ENCODE data around the gene SIKE1.
"Not testable (repeated sequence)": the region's sequence is repeated elsewhere in the genome, so short reads cannot be mapped to it uniquely, and the experiment has no call there.

The SIKE1 gene

DNA sequence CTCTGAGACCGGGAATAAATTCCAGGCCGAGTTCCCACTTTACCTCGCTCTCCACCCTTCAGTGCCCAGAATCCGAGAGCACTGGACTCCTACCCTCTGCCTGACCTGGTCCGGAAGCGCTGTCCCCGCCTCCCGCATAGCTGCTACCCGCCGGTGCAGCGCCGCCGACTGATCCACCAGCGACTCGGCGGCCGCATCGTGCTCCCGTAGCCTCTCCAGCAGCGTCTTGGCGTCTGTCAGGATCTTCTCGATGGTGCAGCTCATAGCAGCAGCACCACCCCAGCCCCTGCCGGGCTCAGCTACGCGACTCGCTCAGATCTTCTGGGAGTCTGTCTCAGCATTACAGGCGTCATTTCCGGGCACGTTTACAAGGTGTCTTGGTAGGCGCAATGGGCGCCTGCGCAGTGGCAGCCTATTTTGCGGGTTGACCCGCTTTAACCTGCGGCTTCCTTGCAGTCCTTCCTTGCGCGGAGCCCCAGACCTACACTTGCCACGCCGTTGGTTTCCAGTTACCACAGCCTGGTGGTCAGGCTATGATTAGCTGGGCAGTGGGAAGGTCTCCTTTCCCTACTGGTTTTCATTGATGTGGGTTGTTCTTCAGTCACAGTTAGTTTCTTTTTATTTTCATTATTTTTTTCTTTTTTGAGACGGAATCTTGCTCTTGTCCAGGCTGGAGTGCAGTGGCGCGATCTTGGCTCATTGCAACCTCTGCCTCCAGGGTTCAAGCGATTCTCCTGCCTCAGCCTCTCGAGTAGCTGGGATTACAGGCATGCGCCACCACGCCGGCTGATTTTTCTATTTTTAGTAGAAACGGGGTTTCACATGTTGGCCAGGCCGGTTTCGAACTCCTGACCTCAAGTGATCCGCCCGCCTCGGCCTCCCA lies at the start of gene SIKE1:
Gene SIKE1 (minus strand): TSS at position 342 of the 883 bp plus-strand sequence. CDS start 78 bp downstream, at position 264.
- H3K9me3 Mint-ChIP-seq = no peaks in the 10 kb centered on the region
- peak within 1 kb of the TSS; percentile 100 for H3K4me3 Mint-ChIP-seq
- DNase-seq (ENCODE audit: low spot score in 2 of 2) (peak; percentile 79 to 87), ATAC-seq (ENCODE audit: low read depth) (peak; percentile 99)
- H3K4me1 Mint-ChIP-seq = peaks cover 6% of the 10 kb centered on the region
- H3K27me3 Mint-ChIP-seq = no peaks in the 10 kb centered on the region
- H3K36me3 Mint-ChIP-seq = peaks cover 15% of the 10 kb centered on the region
- H3K27ac Mint-ChIP-seq = peak within 1 kb of the TSS; percentile 99

DNA sequence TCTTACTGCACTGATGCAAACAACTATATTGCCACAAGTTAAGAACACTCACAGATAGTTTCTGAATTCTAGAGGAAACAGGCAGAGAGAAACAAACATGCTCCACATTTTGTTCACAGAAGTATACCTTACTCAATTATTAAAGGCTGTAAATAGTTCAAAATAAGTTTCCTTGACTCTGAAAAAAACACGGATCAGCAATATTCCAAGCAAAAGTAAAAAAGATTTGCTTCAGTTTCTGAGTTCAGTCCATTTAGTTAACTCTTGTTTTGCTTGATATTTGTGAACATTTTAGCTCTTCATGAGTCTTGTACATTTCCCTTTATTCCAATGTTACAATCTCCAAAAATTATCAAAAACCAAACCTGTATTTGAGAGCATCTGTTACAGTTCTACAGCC lies 49.6 kb upstream of the SIKE1 start:
- DNase-seq (ENCODE audit: low spot score in 2 of 2); ATAC-seq (ENCODE audit: low read depth); H3K27me3 Mint-ChIP-seq; H3K4me3 Mint-ChIP-seq; H3K9me3 Mint-ChIP-seq; H3K27ac Mint-ChIP-seq; H3K36me3 Mint-ChIP-seq; H3K4me1 Mint-ChIP-seq: not testable (repeated sequence)

DNA sequence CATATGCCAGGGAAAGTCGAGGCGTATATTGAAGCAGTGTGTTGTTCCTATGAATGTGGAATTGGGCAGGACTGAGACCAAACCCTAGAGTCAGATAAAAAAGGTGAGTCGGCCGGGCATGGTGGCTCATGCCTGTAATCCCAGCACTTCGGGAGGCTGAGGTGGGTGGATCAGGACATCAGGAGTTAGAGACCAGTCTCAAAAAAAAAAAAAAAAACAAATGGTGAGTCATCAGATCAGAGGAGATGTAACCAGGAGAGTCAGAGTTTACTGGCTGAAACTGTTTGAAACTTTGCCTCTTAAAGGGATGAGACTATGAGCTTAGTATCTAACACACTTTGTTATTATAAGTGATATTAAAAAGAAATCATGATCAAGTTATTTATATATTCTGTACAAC lies 47.8 kb upstream of the SIKE1 start:
- no peaks in the 10 kb centered on the region for H3K4me1 Mint-ChIP-seq
- H3K27ac Mint-ChIP-seq = no peak overlapping the region
- no peak for DNase-seq (ENCODE audit: low spot score in 2 of 2)
- ATAC-seq (ENCODE audit: low read depth) = no peak
- no peaks in the 10 kb centered on the region for H3K36me3 Mint-ChIP-seq
- H3K27me3 Mint-ChIP-seq = peaks cover 2% of the 10 kb centered on the region
- peaks cover 8% of the 10 kb centered on the region for H3K9me3 Mint-ChIP-seq
- H3K4me3 Mint-ChIP-seq = no peak overlapping the region

DNA sequence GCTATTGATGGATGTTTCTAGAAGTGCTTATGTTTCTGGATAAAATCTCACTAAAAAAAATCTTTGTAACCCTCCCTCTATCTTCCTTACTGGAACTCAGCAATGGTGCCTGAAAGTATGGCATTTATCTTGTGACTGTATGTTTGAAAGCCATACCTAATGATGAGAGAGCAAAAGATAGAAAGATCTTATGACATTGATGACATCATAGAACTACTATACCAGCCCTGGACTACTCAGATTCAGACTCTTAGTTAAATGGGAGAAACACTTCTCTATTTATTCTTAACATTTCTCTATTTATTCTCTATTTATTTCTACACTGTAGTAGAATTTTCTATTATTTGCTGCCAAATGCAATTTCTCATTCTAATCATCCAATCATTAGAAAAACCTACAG lies 41.5 kb upstream of the SIKE1 start:
- DNase-seq (ENCODE audit: low spot score in 2 of 2) = no peak
- Mint-ChIP-seq H3K36me3 (no peaks in the 10 kb centered on the region), H3K9me3 (peaks cover 14% of the 10 kb centered on the region), H3K27me3 (peaks cover 4% of the 10 kb centered on the region), H3K27ac (no peak overlapping the region), H3K4me3 (no peak overlapping the region), H3K4me1 (no peaks in the 10 kb centered on the region)
- ATAC-seq (ENCODE audit: low read depth) = no peak

- no peak overlapping the region for H3K4me3 Mint-ChIP-seq
- no peak for DNase-seq (ENCODE audit: low spot score in 2 of 2)
- peaks cover 4% of the 10 kb centered on the region for H3K27me3 Mint-ChIP-seq
- ATAC-seq (ENCODE audit: low read depth) = no peak
- H3K4me1 Mint-ChIP-seq = no peaks in the 10 kb centered on the region
- no peaks in the 10 kb centered on the region for H3K36me3 Mint-ChIP-seq
- H3K27ac Mint-ChIP-seq = no peak overlapping the region
- peaks cover 13% of the 10 kb centered on the region for H3K9me3 Mint-ChIP-seq
Observed at GRCh38 chr1:114820392-114820791, 39.9 kb upstream of the SIKE1 start.

GRCh38 chr1:114819869-114820268 lies 39.4 kb upstream of the SIKE1 start:
- DNase-seq (ENCODE audit: low spot score in 2 of 2) = no peak
- H3K27me3 Mint-ChIP-seq = peaks cover 3% of the 10 kb centered on the region
- no peaks in the 10 kb centered on the region for H3K36me3 Mint-ChIP-seq
- ATAC-seq (ENCODE audit: low read depth) = no peak
- H3K27ac Mint-ChIP-seq = no peak overlapping the region
- no peak overlapping the region for H3K4me3 Mint-ChIP-seq
- H3K4me1 Mint-ChIP-seq = no peaks in the 10 kb centered on the region
- peaks cover 11% of the 10 kb centered on the region for H3K9me3 Mint-ChIP-seq

GRCh38 chr1:114804449-114804848 lies 24.0 kb upstream of the SIKE1 start:
- peaks cover 11% of the 10 kb centered on the region for H3K27me3 Mint-ChIP-seq
- not testable (repeated sequence) for H3K4me1 Mint-ChIP-seq; H3K36me3 Mint-ChIP-seq; DNase-seq (ENCODE audit: low spot score in 2 of 2); H3K4me3 Mint-ChIP-seq; H3K27ac Mint-ChIP-seq; H3K9me3 Mint-ChIP-seq; ATAC-seq (ENCODE audit: low read depth)

DNA sequence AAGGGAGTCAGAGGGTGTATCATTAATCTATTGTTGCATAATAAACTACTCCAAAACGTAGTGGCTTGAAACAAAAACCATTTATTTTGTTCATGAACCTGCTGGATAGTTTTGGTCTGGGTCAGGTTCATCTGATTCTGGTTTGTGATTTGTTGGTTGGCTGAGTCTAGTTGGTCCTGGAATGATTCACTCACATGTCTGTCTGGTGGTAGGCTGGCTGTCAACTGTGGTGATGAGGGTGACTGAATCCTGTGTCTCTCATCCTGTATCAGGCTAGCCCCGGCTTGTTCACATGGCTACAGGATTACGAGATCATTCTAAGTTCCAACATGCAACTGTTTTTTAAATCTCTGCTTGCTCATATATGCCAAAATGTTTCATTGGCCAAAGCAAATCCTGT lies 22.5 kb upstream of the SIKE1 start:
- H3K9me3 Mint-ChIP-seq = peaks cover 2% of the 10 kb centered on the region

DNA sequence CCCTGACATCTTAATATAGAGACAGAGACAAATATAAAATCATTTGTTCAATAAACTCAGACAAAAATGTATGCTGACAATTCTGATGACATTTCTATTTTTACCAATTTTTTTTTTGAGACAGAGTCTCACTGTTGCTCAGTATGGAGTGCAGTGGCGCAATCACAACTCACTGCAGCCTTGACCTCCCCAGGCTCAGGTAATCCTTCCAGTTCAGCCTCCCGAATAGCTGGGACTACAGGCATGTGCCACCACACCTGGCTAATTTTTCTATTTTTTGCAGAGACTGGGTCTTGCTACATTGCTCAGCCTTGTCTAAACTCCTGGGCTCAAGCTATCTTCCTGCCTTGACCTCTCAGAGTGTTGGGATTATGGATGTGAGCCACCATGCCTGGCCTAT lies 13.6 kb upstream of the SIKE1 start:
- Mint-ChIP-seq H3K36me3 (peaks cover 1% of the 10 kb centered on the region), H3K27ac (no peak overlapping the region), H3K27me3 (peaks cover 19% of the 10 kb centered on the region), H3K9me3 (peaks cover 1% of the 10 kb centered on the region), H3K4me3 (no peak overlapping the region), H3K4me1 (no peaks in the 10 kb centered on the region)
- ATAC-seq (ENCODE audit: low read depth) (no peak), DNase-seq (ENCODE audit: low spot score in 2 of 2) (no peak)

More for the DNA sequence above, 22.5 kb upstream of the SIKE1 start:
- DNase-seq (ENCODE audit: low spot score in 2 of 2) (no peak), ATAC-seq (ENCODE audit: low read depth) (no peak)
- no peak overlapping the region for H3K4me3 Mint-ChIP-seq
- H3K27me3 Mint-ChIP-seq = peaks cover 9% of the 10 kb centered on the region
- H3K4me1 Mint-ChIP-seq = no peaks in the 10 kb centered on the region
- no peaks in the 10 kb centered on the region for H3K36me3 Mint-ChIP-seq
- no peak overlapping the region for H3K27ac Mint-ChIP-seq

DNA sequence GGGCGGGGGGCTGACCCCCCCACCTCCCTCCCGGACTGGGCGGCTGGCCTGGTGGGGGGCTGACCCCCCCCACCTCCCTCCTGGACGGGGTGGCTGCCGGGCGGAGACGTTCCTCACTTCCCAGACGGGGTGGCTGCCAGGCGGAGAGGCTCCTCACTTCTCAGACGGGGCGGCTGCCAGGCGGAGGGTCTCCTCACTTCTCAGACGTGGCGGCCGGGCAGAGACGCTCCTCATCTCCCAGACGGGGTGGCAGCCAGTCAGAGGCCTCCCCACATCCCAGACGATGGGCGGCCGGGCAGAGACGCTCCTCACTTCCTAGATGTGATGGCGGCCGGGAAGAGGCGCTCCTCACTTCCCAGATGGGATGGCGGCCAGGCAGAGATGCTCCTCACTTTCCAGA lies 10.1 kb upstream of the SIKE1 start:
- not testable (repeated sequence) for H3K4me3 Mint-ChIP-seq; DNase-seq (ENCODE audit: low spot score in 2 of 2); H3K36me3 Mint-ChIP-seq; H3K27ac Mint-ChIP-seq; ATAC-seq (ENCODE audit: low read depth); H3K4me1 Mint-ChIP-seq
- Mint-ChIP-seq H3K9me3 (peaks cover 13% of the 10 kb centered on the region), H3K27me3 (peaks cover 19% of the 10 kb centered on the region)

DNA sequence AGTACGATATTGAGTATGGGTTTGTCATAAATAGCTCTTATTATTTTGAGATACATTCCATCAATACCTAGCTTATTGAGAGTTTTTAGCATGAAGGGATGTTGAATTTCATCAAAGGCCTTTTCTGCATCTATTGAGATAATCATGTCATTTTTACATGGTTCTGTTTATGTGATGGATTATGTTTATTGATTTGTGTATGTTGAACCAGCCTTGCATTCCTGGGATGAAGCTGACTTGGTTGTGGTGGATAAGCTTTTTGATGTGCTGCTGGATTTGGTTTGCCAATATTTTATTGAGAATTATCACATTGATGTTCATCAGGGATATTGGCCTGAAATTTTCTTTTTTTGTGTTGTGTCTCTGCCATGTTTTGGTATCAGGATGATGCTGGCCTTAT lies 6.0 kb upstream of the SIKE1 start:
- H3K4me1 Mint-ChIP-seq = not testable (repeated sequence)

GRCh38 chr1:114782476-114782875 lies 2.0 kb upstream of the SIKE1 start:
- no peak for ATAC-seq (ENCODE audit: low read depth)
- peaks cover 10% of the 10 kb centered on the region for H3K9me3 Mint-ChIP-seq
- H3K4me3 Mint-ChIP-seq = no peak overlapping the region
- peaks cover 6% of the 10 kb centered on the region for H3K4me1 Mint-ChIP-seq
- DNase-seq (ENCODE audit: low spot score in 2 of 2) = no peak
- H3K36me3 Mint-ChIP-seq = peaks cover 13% of the 10 kb centered on the region
- H3K27me3 Mint-ChIP-seq = peaks cover 3% of the 10 kb centered on the region
- H3K27ac Mint-ChIP-seq = no peak overlapping the region

More for the DNA sequence above, 6.0 kb upstream of the SIKE1 start:
- not testable (repeated sequence) for DNase-seq (ENCODE audit: low spot score in 2 of 2); H3K4me3 Mint-ChIP-seq; H3K27ac Mint-ChIP-seq; H3K36me3 Mint-ChIP-seq; ATAC-seq (ENCODE audit: low read depth)
- H3K27me3 Mint-ChIP-seq = peaks cover 12% of the 10 kb centered on the region
- H3K9me3 Mint-ChIP-seq = peaks cover 13% of the 10 kb centered on the region

GRCh38 chr1:114779722-114780121 lies 763 bp downstream of the SIKE1 start:
- Mint-ChIP-seq H3K27ac (peak overlapping the region; percentile 99), H3K27me3 (no peaks in the 10 kb centered on the region), H3K4me3 (peak overlapping the region; percentile 100), H3K9me3 (no peaks in the 10 kb centered on the region), H3K4me1 (peaks cover 6% of the 10 kb centered on the region), H3K36me3 (peaks cover 15% of the 10 kb centered on the region)
- DNase-seq (ENCODE audit: low spot score in 2 of 2) (no peak), ATAC-seq (ENCODE audit: low read depth) (no peak)

- H3K27ac Mint-ChIP-seq; H3K4me3 Mint-ChIP-seq; DNase-seq (ENCODE audit: low spot score in 2 of 2); ATAC-seq (ENCODE audit: low read depth); H3K27me3 Mint-ChIP-seq; H3K9me3 Mint-ChIP-seq; H3K4me1 Mint-ChIP-seq: not testable (repeated sequence)
- H3K36me3 Mint-ChIP-seq = peaks cover 15% of the 10 kb centered on the region
Observed at GRCh38 chr1:114776726-114777125, 3.8 kb downstream of the SIKE1 start.

- no peak for ATAC-seq (ENCODE audit: low read depth)
- DNase-seq (ENCODE audit: low spot score in 2 of 2) = no peak
- H3K4me1 Mint-ChIP-seq = no peaks in the 10 kb centered on the region
- H3K27me3 Mint-ChIP-seq = no peaks in the 10 kb centered on the region
- no peak overlapping the region for H3K4me3 Mint-ChIP-seq
- peaks cover 7% of the 10 kb centered on the region for H3K36me3 Mint-ChIP-seq
- H3K9me3 Mint-ChIP-seq = no peaks in the 10 kb centered on the region
- H3K27ac Mint-ChIP-seq = no peak overlapping the region
Observed at GRCh38 chr1:114771992-114772391, 8.5 kb downstream of the SIKE1 start.
